Skeletal muscle tissue (tissue), 4 donors: ENCODE data around the gene AQP12B. TPM values are rescaled to one million over a fixed set of nuclear protein-coding genes. Genes with fewer than 3 reads are reported as not detected.

Experiments
- H3K27ac ChIP-seq: one replicate; pipeline ENCODE4 v1.7.0; 2013; ENCODE audit warnings: mild to moderate bottlenecking, low read depth, low read length, inconsistent platforms
- H3K27me3 ChIP-seq, 3 donors: one replicate each; pipeline ENCODE4 v1.7.0; 2013; ENCODE audit warnings: low read length in 3 of 3; ENCODE audit not compliant: control insufficient read depth in 3 of 3, insufficient read depth in 3 of 3
- H3K36me3 ChIP-seq, 3 donors: one replicate each; pipeline ENCODE4 v1.7.0; 2013; ENCODE audit warnings: low read length in 3 of 3; ENCODE audit not compliant: control insufficient read depth in 3 of 3, insufficient read depth in 3 of 3
- H3K4me1 ChIP-seq, 3 donors: one replicate each; pipeline ENCODE4 v1.7.0; 2013; ENCODE audit warnings: low read length in 3 of 3, mild to moderate bottlenecking in 3 of 3; ENCODE audit not compliant: control insufficient read depth in 3 of 3, insufficient read depth in 3 of 3
- H3K4me3 ChIP-seq, 3 donors: one replicate each; pipeline ENCODE4 v1.7.0; 2013; ENCODE audit warnings: low read length in 3 of 3
- H3K9ac ChIP-seq, 3 donors: one replicate each; pipeline ENCODE4 v1.7.0; 2013; ENCODE audit warnings: low read length in 3 of 3, mild to moderate bottlenecking in 3 of 3, moderate library complexity in 2 of 3, low read depth in 1 of 3
- H3K9me3 ChIP-seq, 3 donors: one replicate each; pipeline ENCODE4 v1.7.0; 2013; ENCODE audit warnings: low read length in 3 of 3; ENCODE audit not compliant: control insufficient read depth in 3 of 3
- total RNA-seq: library from RNA; depleted of rRNA; stranded (reverse); fragments of >200 nt; gene quantifications from one replicate; pipeline ENCODE4 v1.2.3, GENCODE V29; 2014
- donor health status: Osteomylitis.

Gene AQP12B
- total RNA-seq, 1 donor from 2014 or later, result not detected

- H3K27me3 ChIP-seq, result peaks cover 3 to 46% (median 33%) of the 10 kb centered on the region in 3 donors
- H3K4me1 ChIP-seq, result no peaks in the 10 kb centered on the region
- no peak overlapping the region for H3K27ac ChIP-seq
- H3K9ac ChIP-seq, result no peak overlapping the region
- no peak overlapping the region for H3K4me3 ChIP-seq
- H3K9me3 ChIP-seq, result no peaks in the 10 kb centered on the region
- H3K36me3 ChIP-seq, result no peaks in the 10 kb centered on the region
These were observed 28.6 kb upstream of the AQP12B start for GRCh38 chr2:240711296-240711695.

GRCh38 chr2:240708457-240708856, 25.8 kb upstream of the AQP12B start:
- Histone ChIP-seq H3K36me3 (no peaks in the 10 kb centered on the region), H3K27ac (no peak overlapping the region), H3K9me3 (no peaks in the 10 kb centered on the region), H3K4me3 (no peak overlapping the region), H3K9ac (no peak overlapping the region), H3K4me1 (no peaks in the 10 kb centered on the region), H3K27me3 (peaks cover 12 to 49% (median 46%) of the 10 kb centered on the region in 3 donors)

- peaks cover 17 to 53% (median 53%) of the 10 kb centered on the region in 3 donors for H3K27me3 ChIP-seq
- H3K4me1 ChIP-seq, result no peaks in the 10 kb centered on the region
- H3K9ac ChIP-seq, result no peak overlapping the region
- no peaks in the 10 kb centered on the region for H3K36me3 ChIP-seq
- no peak overlapping the region for H3K4me3 ChIP-seq
- H3K9me3 ChIP-seq, result no peaks in the 10 kb centered on the region
- H3K27ac ChIP-seq, result no peak overlapping the region
These were observed 25.1 kb upstream of the AQP12B start for GRCh38 chr2:240707821-240708220.

GRCh38 chr2:240707043-240707756, 24.5 kb upstream of the AQP12B start:
- H3K27me3 ChIP-seq, result peaks cover 24 to 59% (median 59%) of the 10 kb centered on the region in 3 donors
- H3K36me3 ChIP-seq, result no peaks in the 10 kb centered on the region
- H3K9me3 ChIP-seq, result no peaks in the 10 kb centered on the region
- no peaks in the 10 kb centered on the region for H3K4me1 ChIP-seq
- H3K4me3 ChIP-seq, result no peak overlapping the region
- no peak overlapping the region for H3K27ac ChIP-seq
- no peak overlapping the region for H3K9ac ChIP-seq

GRCh38 chr2:240705204-240705791, 22.6 kb upstream of the AQP12B start:
- no peaks in the 10 kb centered on the region for H3K9me3 ChIP-seq
- H3K9ac ChIP-seq, result no peak overlapping the region
- no peak overlapping the region for H3K4me3 ChIP-seq
- no peaks in the 10 kb centered on the region for H3K4me1 ChIP-seq
- no peak overlapping the region for H3K27ac ChIP-seq
- no peaks in the 10 kb centered on the region for H3K36me3 ChIP-seq
- H3K27me3 ChIP-seq, result peaks cover 25 to 60% (median 59%) of the 10 kb centered on the region in 3 donors

- Histone ChIP-seq H3K27ac (no peak overlapping the region), H3K36me3 (no peaks in the 10 kb centered on the region), H3K27me3 (peaks cover 25 to 58% (median 58%) of the 10 kb centered on the region in 3 donors), H3K4me1 (no peaks in the 10 kb centered on the region), H3K4me3 (no peak overlapping the region), H3K9ac (no peak overlapping the region), H3K9me3 (no peaks in the 10 kb centered on the region)
These were observed 22.0 kb upstream of the AQP12B start for GRCh38 chr2:240704651-240705050.

GRCh38 chr2:240703417-240704341, 21.0 kb upstream of the AQP12B start:
- Histone ChIP-seq H3K9ac (no peak overlapping the region), H3K27me3 (peaks cover 24 to 54% (median 54%) of the 10 kb centered on the region in 3 donors)

GRCh38 chr2:240702640-240703011, 19.9 kb upstream of the AQP12B start:
- no peak overlapping the region for H3K9ac ChIP-seq
- H3K4me1 ChIP-seq, result no peaks in the 10 kb centered on the region
- H3K27me3 ChIP-seq, result peaks cover 22 to 51% (median 48%) of the 10 kb centered on the region in 3 donors
- no peaks in the 10 kb centered on the region for H3K9me3 ChIP-seq
- H3K4me3 ChIP-seq, result no peak overlapping the region
- no peak overlapping the region for H3K27ac ChIP-seq
- no peaks in the 10 kb centered on the region for H3K36me3 ChIP-seq

More at GRCh38 chr2:240703417-240704341, 21.0 kb upstream of the AQP12B start:
- Histone ChIP-seq H3K27ac (no peak overlapping the region), H3K9me3 (no peaks in the 10 kb centered on the region), H3K4me1 (no peaks in the 10 kb centered on the region), H3K4me3 (no peak overlapping the region), H3K36me3 (no peaks in the 10 kb centered on the region)

GRCh38 chr2:240701736-240702639, 19.3 kb upstream of the AQP12B start:
- H3K27ac ChIP-seq, result no peak overlapping the region
- no peak overlapping the region for H3K9ac ChIP-seq
- H3K36me3 ChIP-seq, result no peaks in the 10 kb centered on the region
- no peaks in the 10 kb centered on the region for H3K9me3 ChIP-seq
- H3K4me1 ChIP-seq, result no peaks in the 10 kb centered on the region
- peaks cover 22 to 44% (median 41%) of the 10 kb centered on the region in 3 donors for H3K27me3 ChIP-seq
- H3K4me3 ChIP-seq, result no peak overlapping the region
